Cerebellar cortex (tissue), 1 donor: ENCODE results near the gene FAM184B.

ENCODE experiments used
- DNase-seq: peaks from one replicate; pipeline ENCODE4 v3.0.0-alpha.2; 2015; ENCODE audit warnings: low spot score

The FAM184B gene

DNA sequence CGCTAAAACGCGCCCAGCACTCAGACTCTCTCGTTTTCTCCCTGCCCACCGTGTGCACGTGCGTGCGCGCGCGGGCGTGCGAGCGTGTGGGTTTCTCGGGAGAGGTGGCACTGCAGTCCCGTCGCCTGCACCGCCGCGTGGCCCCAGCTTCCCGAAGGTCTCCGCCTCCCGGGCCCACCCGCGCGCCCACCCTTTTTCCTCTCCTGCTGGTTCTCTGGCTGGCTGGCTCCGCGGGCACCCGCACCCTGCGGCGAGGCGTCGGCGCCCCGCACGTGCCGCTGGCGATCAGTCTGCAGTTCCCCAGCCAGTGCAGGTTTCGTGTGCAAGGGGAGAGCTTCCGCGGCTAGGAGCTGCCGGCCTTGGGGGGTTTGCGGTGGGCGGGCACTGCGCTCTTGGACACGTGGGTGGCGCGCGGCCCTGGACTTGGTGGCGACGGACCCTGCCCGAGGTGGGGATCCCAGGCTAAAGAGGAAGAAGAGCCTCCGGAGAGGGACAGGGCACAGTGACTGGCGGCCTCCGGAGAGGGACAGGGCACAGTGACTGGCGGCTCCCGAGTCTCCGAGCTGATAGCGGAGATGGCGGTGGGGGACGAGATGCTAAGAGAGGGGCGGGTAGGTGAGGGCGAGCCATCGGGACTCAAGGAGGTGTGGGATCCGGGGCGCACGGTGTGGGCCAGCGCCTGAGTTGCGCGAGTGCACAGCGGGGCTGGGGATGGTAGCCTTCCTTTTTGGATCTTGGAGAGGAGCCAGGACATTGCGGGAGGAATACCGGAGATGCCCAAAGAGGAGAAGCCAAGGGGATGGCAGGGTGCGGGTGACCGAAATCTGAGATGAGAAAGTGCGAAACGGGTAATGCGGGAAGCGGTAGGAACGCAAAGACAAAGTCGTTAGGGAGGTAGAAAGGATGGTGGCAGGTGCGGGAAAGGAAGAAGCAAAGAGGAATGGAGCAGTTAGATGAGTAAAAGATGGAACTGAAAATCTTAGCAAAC is at the start of gene FAM184B:
FAM184B (minus strand) TSS at position 322 of the 988 bp plus-strand sequence. CDS start 322 bp downstream, outside the sequence.
- DNase-seq = peak; percentile 15

DNA sequence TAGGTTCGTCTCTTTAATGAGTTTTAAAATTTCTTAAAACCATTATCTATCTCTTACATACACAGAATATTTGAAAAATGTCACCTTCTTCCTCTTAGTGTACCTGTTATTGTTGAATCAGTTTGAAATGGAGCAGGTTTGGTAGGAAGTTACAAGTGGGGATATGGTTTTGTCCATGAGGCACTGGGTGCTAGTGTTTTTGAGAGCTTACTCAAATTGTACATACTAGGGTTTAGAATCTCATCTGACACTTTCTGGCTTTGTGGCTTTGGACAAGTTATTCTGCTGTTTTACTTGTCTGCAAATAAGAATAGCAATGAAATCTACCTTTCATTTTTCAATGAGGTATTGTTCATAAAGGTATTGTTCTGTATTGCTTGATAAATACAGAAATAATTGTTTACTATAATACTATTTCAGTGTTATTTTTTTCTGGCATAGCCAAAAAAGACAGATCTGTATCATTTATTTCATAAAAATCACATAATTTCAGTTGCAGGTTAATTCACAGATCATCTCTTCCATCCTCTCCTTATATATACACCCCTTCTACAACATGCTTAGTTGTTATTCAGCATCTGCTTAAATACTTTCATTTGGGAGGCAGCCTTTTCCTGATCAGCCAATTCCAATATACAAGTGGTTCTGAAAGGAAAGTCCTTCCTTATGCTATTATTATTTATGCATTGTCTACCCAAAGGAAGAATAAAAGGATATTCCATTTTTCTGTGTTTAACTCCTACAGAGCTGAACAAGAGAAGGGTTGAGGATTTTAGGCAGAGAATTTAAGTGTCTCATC is 42.6 kb upstream of the FAM184B start:
- no peak for DNase-seq

DNA sequence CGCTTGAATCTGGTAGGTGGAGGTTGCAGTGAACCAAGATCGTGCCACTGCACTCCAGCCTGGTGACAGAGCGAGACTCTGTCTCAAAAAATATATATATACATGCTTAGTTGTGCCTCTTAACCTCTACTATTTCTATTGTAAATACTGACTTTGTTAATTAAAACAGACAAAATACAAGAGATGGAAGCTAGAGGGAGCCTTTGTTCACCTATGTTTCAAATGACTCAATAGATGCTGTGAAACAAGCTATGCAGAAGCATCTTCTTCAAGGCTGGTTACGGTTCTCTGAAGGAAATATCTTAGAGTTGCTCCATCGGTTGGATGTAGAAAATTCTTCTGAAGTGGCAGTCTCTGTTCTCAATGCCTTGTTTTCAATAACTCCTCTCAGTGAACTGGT is 35.6 kb upstream of the FAM184B start:
- peak; percentile 63 for DNase-seq

DNA sequence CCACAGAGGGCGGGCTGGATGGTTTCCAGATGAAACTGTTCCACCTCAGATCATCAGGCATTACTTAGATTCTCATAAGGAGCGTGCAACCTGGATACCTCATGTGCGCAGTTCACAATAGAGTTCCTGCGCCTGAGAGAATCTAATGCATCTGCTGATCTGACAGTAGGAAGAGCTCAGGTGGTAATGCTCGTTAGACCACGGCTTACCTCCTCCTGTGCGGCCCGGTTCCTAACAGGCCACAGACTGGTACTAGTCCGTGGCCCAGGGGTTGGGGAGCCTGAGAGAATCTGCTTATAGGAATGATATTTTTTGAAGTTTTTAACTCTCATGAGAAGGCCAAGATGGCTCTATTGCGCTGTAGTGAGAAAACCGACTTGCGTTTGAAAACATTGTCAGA is 34.7 kb upstream of the FAM184B start:
- no peak for DNase-seq

DNA sequence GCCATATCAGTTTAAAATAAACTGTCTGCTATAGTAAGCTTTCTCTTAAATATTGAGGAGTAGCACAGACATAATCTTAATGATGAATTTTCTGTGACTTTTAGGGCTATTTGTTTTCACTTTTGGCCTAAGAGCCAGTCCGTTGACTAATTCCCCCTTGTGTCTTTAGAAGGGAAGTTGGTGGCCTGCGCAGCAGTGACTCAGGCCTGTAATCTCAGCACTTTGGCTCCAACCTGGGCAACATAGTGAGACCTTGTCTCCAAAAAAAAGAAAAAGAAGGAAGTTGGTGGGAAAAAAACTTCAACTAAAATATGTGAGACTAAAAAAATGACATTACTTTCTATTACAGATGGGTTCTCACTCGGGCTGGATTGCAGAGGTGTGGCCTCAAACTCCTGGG is 32.7 kb upstream of the FAM184B start:
- no peak for DNase-seq

DNA sequence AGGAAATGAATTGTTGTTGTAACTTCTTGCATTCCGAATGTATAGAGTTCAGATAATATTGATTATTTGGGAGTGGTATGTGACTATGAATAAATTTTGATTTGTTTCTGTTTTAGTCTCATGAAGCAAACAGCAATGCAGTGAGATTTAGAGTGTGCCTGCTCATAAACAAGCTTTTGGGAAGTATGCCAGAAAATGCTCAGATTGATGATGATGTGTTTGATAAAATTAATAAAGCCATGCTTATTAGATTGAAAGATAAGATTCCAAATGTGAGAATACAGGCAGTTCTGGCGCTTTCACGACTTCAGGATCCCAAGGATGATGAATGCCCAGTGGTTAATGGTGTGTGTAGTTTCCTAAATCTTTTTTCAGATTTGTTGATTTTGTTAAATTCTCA is 31.4 kb upstream of the FAM184B start:
- DNase-seq = no peak

DNA sequence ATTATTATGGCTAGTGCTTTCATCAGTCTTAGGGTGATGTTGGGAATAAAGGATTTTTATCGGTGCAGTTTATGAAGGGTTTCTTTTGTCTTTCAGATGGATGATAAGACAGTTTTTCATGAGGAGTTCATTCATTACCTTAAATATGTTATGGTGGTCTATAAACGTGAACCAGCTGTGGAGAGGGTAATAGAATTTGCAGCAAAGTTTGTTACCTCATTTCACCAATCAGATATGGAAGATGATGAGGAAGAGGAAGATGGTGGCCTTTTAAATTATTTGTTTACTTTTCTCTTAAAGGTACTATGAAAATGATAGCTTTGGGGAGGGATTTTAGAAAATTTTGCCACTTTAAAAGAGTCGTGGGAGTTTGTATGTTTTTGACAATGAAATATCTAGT is 30.7 kb upstream of the FAM184B start:
- DNase-seq = no peak

DNA sequence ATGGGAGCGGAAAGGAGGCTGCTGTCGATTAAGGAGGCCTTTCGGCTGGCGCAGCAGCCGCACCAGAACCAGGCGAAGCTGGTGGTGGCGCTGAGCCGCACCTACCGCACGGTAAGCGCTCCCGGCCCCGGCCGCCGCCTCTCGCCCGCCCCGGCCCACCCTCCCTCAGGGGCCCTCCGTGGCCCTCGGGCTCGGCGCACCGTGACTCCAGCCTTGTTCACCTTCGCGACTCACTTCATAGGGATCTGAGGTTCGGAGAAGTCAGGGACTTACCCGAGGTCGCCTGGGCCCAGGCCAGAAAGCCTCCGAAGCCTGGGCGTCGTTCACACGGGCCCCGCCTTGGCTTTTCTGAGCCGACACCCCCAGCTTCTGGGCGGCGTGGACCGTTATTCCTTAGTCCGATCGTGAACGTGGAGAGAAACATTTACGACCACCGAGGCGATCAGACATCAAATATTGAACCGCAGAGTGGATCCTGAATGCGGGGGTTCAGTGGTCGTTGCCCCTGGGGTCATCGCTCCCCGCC is 29.7 kb upstream of the FAM184B start:
- peak; percentile 8 for DNase-seq

DNA sequence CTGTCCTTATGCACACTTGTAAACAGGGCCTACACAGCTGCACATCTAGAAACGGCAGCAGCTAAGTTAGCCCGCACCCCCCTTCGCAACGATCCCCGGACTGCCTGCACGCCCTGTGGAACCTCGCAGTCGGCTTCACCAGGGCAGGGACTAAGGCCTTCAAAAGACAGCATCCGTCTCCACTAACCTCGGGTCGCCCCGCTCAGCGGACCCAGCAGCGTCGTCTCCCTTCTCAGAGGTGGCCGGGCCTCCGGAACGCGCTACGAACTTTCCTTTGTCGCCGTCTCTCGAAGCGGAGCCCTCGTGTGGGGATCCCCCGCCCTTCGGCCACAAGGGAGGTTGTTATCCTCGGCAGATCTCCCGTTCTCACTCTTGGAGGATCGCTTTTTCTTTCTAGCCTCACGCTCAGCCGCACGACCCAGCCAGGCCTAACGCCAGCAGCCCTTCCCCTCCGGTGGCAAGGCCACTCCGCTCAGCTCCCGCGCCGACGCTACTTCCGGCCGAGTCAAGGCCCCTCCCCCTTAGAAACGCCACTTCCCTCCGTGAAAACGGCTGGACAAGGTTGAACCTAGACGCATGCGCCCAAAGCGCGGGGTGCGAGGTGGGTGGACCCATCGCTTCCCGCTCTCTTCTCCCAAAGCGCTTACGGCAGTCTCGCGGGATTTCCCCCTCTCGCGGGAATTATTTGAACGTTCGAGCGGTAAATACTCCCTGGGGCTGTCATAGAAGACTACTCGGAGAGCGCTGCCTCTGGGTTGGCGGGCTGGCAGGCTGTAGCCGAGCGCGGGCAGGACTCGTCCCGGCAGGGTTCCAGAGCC is 29.0 kb upstream of the FAM184B start, which contains the start of the genes DCAF16 and NCAPG:
DCAF16 (minus strand) TSS at position 498 of the 818 bp plus-strand sequence. CDS start 6,616 bp downstream, outside the sequence.
NCAPG (plus strand) TSS at position 720 of the 818 bp plus-strand sequence. CDS start 99 bp downstream, outside the sequence.
- DNase-seq = peak; percentile 100

DNA sequence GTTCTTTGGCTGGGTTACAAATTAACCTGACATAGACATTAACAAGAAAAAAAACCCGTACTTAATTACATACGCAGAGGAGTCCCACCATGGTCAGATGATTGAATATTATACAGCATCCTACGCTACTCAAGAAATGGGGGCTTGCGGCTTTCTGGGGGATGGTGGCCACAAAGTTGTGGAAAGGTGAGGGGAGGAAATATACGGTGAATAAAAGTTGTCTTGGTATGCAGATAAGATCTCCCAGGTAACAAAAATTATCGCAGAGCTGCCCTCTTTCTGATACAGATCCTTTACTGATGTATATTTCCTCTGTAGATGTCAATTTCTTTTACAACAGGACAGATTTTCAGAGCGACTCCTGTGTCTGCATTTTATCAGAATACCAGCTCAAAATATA is 28.2 kb upstream of the FAM184B start:
- peak; percentile 7 for DNase-seq

DNA sequence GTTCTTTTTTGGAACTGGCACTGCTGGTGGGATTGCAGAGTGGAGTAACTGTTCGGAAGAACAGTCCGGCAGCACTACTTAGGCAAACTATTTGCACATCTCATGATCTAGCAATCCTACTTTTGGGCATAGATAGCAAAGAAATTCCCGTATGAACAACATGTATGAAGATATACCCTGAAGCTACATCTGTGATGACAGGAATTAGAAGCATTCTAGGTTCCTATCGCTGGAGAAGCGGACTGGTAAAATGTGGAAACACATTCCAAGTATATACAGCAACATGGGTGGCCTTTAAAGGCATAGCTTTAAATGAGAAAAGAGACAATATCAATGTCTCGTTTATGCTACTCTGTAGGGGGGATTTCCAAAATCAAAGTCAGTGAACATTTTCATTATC is 26.0 kb upstream of the FAM184B start:
- no peak for DNase-seq

DNA sequence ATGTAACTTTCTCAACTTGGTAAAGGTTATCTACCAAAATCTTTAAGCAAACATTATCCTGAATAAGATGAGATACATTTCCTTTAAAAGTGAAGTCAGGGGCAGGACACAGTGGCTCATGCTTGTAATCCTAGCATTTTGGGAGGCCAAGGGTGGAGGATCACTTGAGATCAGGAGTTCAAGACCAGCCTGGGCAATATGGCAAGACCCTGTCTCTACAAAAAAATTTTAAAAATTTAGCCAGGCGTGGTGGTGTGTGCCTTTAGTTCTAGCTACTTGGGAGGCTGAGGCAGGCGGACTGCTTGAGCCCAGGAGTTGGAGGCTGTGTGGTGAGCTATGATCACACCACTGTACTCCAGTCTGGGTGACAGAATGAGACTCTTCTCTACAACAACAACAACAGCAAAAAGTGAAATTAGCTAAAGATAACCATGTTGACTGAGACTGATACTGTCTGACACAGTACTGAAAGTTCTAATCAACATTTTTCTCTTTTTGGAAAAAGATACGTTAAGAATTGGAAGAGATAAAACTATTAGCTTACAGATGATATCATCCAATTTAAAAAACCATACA is 24.2 kb upstream of the FAM184B start:
- no peak for DNase-seq

DNA sequence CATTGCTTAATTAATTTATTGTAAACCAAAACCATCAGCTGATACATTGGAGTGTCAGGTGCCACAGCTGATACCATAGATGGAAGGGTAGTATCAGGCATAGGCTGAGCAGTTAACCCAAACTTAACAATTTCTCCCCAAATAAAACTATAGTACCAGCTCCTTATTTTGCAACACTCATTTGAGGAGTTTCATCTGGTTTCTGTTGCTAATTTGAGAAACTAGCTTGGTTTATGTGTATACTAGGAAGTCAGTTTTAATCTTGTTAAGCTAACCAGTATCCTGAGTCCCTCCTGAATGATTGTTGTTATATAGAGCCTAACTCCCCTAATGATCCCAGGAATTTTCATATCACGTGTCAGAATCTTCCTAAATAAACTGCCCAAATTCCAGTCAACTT is 16.4 kb upstream of the FAM184B start:
- DNase-seq = no peak

DNA sequence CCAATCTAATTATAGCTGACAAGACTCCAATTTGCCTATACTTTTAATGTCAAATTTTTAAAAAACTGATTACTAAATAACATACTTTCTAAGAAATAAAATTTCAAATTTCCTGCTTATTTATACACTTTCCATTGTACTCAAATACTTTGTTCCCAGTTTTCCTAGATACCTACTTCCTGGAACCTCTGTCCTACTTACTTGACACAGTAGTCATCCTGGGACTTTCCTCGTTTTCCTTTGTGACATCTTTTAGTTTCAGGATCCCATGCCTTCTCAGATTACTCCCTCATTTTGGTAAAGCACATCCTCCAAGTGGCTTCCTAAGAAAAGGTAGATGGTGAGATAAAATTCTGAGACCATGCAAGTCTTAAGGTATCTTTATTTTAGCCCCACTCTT is 13.3 kb upstream of the FAM184B start:
- no peak for DNase-seq

DNA sequence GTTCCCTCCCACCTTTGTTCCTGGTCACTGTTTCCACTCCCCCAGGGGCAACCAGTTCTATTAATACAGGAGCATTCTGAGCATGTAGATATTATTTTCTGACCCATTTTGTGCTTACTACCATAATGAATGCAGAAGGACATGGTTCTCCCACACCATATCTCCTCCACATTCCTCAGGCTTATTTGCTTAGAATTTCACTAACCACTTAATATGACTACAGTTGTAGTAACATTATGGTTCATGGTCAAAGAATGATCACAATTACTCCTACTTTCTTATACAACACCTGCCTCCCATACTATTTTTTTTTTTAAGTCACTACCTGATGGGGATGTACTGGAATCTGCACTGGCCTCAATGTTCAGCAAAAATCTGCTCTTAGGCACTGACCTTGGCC is 7.5 kb upstream of the FAM184B start:
- DNase-seq = no peak

DNA sequence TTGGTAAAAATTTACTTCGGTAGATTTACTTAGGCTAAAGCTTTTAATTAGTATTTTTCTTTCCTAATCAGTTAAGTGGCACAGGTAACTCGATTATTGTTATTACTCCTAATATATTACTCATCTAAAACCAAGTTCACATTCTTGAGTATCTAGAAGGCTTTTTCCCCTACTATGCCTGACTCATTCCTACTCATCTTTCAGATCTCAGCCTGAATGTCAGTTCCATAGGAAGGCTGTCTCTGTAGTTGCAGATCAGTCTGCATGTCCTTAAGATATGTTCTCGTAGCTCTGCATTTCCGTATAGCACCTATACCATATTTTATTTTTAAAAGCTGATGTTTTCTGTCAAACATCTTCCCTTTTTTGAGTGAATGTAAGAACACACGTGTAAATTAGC is 5.9 kb upstream of the FAM184B start:
- DNase-seq = no peak

DNA sequence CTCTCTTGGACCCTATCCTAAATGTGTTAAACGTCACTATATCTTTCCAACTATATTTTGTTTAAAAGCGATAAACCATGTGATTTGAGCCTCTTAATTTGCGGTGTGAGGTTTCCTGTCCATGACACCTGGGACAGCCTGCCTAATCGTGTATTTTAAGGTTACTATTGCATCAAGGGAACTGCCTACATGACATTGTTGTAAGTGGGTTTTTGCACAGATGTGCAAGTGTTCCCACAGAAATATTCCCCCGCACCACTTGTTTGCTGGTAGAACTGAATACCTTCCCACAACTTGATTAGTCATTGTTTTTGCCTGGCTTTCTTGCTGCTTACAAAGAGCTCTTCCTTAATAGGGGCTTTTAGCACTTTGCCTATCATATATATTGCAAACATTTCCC is 5.1 kb upstream of the FAM184B start:
- DNase-seq = no peak

DNA sequence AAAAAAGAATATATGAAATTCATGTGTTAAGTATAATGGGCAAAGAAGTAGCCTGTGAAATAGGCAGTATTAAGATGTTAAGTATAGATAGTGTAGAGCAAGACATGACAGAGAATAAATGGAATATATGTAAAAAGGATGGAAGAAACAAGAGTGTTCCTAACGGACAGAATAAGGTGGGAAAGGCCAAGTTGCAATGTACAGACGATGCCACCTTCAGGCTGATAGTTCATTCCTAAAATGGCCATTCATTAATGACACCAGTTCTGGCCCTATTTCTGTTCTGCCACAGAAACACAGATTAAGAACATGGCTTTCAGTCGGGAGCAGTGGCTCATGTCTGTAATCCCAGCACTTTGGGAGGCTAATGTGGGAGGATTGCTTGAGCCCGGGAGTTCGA is 4.4 kb upstream of the FAM184B start:
- DNase-seq = no peak

DNA sequence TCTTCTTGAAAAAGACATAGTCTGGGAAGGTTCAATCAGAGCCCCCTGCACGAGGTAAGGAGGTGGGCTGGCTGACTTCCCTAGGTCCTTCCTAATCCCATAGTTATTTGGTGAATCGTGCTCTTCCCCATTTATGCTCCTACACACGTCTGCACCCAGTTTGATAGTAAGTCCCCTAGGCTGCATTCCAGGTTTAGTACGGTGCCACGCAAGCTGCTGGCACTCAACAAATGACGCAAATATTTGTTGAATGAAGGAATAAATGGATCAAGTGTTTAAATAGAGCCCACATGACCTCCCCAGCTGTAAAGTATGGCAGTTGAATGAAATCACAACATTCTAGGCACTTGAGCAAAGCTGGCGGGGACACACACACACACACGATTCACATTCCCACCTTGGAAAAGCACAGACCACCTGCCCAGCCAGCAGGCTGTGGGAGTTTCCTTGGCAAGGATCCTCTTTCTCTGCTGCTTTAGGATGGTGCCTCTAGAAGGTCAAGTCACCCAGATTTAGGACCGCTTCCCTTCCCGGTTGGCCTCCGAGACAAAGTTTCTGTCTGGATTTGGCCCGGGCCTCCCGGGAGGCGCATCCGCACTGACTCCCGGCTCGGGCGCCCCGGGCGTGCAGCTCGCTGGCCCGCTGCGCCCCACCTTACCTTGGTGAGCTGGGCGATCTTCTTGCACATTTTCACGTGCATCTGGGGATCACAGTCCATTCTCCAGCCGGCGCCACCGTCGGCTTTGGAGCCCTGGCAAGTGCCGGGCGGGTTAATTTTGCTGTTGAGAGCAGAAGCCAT is 721 bp downstream of the FAM184B start:
- DNase-seq = no peak

DNA sequence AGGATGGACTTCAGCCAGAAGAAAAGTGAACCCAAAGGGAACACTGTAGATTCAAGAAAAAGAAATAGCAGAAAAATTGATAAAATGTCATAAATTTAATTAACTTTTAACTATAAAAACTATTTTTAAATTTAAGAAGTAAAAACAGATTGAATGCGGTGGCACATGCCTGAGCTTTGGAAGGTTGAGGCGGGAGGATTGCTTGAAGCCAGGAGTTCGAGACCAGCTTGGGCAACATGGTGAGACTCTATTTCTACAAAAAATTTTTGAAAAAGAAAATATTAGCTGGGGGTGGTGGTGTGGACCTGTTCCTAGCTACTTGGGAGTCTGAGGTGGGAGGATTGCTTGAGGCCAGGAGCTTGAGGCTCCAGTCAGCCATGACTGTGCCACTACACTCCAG is 3.0 kb downstream of the FAM184B start:
- DNase-seq = no peak
